ENCODE measurements around the gene IGFN1.

DNA sequence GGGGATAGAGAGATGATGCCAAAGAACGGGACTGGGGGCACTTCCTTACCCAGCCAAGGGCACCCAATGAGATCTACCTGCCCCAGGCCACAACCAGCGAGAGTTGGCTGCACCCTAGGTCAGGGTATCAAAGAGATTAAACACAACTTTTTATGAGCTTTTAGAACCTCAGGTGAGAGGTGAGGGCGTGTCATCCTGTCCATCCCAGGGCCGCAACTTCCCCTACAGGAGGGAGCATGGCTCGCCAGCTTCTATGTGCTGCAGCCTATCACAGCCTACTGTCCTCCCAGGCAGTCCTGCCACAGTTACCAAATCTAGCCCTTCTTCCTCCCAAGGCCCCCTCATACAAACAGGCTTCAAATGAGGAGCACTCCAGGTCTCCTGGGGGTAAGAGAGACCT is 49.2 kb upstream of the IGFN1 start:
- TF ChIP-seq ZNF274 (IDR thresholded peaks at IDR 0.05; ENCODE audit: low read depth, low read length) (no peak), SUZ12 (IDR thresholded peaks at IDR 0.05; ENCODE audit: extremely low read depth, insufficient read depth, insufficient read length) (no peak)
